DMS 273 treated with DMSO at 0.1 percent for 48 hours (cell line): ENCODE data around the gene CYLD.

ENCODE experiments used
- DNase-seq: peaks from one replicate; lab custom pipeline; 2025; lab: John Stamatoyannopoulos, UW

The CYLD gene

DNA sequence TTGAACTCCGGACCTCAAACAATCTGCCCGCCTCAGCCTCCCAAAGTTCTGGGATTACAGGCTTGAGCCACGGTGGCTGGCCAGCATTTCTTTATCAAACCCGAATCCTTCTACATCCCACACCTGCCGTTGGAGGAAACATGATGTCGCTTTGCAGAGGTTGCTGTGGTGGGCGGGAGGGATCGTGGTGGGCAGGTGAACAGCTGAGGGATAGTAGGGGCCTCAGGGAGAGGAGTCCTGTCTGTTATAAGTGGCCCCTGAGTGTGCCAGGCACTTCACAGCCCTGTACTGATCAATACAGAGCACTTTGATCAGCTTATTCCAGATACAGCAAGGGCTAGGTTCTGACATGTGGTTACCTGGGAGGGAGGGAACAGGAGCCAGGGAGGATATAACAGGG lies 76.5 kb downstream of the CYLD start:
- DNase-seq, result no peak

DNA sequence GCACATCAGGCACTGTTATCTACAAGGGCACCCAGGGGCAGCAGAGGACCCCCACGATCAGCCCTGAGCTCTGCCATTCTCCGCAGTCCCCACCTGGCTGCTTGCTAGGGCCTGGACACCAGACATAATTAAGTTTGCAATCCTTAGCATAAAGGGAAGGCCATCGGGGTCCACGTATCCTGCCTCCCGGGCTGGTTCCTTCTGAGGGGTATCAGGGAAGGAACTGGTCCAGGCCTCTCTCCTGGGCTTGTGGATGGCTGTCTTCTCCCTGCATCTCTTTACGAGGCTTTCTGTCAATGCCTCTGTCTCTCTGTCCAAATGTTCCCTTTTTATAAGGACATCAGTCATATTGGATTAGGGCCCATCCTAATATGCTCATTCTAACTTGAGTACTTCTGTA lies 77.8 kb downstream of the CYLD start:
- DNase-seq, result no peak

DNA sequence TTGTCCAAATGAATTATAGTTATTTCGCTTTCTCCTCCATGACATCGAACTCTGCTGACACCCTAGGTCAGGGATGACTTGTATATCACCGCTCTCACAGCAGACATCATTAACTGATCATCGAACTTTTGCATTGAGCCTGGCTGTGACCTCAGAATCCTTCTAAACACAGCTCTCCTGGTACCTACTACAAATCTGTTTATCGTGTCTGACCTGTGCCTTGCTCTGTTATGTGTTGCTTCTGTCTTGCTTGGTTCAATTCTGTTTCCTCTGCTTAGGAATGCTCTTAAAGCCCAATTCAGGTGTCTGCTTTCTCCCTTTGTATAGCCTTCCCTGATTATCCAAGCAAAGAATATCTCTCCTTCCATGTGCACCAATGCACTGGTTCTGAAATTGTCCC lies 78.3 kb downstream of the CYLD start:
- DNase-seq, result no peak

DNA sequence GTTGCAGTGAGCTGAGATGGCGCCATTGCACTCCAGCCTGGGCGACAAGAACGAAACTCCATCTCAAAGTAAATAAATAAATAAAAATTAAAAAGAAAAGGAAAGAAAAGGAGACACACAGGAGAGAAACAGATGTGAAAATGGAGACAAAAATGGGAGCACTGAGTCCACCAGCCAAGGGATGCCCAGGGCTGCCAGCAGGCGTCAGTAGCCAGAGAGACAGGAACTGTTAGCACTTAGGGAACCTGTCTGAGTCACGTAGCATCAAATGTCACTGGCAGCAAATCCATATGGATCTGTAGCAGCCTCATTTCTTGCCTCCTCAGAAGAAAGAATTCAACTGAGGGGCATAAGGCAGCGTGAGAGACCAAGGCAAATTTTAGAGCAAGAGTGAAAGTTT lies 79.7 kb downstream of the CYLD start:
- no peak for DNase-seq

DNA sequence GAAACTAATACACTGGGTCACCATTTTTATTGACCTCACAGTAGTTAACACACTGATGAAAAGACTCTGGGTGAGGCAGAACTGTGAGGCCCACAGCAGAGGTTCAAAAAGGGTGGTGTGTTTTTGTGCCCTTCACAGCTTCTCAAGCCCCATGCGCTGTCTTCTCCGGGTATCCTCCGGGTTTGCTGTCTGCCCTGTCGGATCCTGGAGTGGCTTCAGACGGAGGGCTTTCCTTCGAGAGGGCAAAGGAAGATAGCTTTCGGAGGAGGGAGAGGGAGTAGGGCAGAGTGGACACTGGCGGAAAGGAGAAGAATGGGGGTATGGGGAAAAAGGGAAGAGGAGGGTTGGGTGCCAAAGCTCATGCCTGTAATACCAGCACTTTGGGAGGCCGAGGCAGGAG lies 80.8 kb downstream of the CYLD start:
- DNase-seq, result no peak

DNA sequence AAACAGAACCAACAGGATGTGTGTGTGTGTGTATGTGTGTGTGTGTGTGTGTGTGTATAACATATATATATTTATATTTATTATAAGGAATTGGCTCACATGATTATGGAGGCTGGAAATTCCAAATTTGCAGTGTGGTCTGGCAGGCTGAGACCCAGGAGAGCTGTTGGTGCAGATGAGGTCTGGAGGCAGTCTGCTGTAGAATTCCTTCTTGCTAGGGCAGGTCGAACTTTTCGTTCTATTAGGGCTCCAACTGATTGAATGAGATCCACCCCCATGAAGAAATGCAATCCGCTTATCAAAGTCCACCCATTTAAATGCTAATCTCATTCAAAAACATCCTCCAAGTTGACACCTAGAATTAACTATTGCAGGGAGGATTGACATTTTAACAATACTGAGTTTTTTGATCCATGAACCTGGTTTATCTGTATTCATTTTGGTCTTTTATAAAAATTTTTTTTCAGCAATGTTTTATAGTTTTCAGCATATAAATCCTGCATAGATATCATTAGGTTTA lies 85.0 kb downstream of the CYLD start:
- no peak for DNase-seq

DNA sequence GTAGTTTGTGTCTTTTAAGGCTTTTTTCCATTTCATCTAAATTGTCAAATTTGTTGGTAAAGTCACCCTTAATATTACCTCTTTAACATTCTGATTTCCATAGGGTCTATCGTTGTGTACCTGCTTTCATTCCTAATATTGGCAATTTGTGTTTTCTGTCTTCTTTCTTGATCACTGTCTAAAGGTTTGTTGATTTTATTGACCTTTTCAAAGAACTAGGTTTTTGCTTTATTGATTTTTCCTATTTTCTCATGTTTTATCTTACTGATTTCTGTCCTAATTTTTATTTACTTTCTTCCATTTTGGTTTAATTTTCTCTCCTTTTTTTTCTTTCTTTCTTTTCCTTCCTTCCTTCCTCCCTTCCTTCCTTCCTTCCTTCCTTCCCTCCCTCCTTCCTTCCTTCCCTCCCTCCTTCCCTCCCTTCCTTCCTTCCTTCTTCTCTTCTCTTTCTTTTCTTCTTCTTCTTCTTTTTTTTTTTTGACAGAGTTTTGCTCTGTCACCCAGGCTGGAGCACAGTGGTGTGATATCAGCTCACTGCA lies 86.3 kb downstream of the CYLD start:
- no peak for DNase-seq

DNA sequence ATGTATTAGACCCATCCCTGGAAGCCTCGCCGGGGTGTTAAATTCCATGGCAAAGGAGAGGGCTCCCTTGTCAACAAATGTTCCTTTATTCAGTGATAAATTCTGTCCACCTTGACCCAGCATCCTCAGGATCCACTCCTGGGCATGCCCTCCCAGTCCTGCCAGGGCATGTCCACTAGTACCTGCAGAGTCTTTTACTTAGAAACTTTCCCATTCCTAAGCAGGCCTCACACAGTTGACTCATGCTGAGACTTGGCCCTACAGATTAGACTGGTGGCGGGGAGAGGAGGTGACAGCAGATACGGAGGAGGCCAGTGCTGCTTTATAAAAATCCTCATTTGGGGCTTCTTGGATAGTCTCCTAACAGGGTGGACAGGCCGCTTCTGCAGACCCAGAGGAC lies 88.8 kb downstream of the CYLD start:
- DNase-seq, result no peak

DNA sequence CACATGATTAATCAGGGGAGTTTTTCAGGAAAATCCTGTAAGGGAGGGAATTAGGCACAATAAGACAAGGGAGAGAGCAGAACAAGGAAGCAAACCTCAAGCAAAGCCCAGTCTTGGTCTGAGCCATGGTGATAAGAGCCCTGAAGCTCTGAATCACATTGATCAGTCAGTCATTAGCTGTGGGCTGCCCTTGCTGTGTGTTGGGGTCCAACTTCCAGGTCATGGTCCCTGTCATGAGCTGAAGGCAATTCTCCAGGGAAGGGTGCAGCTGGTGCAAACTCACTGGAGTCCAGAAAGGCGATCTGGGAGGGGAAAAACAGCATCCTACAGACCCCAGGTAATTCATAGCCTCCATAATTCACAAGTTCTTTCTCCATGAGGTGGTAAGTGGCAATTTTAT lies 89.9 kb downstream of the CYLD start:
- no peak for DNase-seq

DNA sequence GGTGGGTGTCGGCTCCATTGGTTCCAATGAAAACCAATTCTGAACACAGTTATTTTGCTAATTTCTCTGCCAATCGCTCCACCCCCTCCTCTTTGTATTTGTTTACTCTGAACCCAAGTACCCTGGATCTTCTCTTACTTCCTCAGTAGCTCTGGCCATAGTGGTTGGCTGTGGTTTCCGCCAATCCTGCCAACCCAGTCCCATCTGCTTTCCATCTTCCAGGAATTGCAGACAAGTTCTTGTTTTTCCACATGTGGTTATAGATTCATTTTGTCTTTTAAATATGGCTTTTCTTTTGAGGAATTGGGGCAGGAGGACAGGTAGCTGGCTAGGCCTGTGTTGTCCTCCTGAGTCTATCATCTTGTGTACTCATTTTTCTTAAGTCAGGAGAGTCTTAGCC lies 92.0 kb downstream of the CYLD start:
- DNase-seq, result no peak

DNA sequence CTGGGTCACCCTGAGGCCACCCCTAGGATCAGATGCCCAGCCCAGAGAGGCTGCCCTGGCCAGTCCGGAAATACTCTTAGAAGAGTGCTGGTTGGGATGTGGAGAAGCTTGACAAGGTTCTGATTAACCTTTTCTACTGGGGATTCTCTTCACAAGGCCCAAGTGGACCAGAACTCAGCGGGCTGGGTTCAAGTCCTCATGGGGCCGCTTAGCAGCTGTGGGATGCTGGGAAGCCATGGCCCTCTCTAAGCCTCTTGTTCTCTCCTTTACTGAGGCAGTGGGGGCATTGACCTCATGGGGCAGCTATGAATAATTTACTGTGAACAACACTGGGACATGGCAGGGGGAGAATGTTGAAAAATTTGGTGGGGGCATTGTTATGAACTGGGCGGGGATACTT lies 92.8 kb downstream of the CYLD start:
- no peak for DNase-seq

DNA sequence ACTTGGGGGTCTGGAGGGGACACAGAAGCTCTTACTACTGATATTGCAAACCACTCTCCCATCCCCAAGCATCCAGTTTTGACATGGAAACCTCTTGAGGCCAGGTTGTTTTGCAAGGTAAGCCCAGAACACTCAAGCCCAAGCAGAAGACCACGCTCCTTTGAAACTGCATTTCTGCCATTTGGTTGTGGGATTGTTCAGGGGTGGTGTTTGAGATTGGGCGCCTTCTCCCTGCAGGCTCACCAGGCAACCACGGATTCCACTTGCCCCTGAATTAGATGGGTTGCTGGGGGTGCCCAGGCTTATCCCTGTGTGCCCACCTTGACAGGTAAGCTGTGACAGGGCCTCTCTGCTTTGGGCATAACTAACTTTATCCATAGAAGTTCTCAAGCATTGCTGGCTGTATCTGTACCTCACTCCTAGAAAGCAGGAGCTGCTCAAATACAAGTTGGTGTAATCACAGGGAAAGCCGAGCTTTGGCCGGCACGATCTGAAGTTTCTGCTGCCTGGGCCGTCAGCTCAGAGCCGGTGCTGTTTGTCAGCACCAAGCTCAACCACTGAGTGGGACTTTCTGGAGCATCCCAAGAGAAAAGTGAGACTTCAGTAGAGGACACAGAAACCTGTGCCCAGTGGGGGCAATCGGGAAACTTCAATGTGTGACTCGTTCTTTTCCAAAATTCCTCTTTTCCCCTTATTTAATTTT lies 93.6 kb downstream of the CYLD start:
- DNase-seq, result no peak

DNA sequence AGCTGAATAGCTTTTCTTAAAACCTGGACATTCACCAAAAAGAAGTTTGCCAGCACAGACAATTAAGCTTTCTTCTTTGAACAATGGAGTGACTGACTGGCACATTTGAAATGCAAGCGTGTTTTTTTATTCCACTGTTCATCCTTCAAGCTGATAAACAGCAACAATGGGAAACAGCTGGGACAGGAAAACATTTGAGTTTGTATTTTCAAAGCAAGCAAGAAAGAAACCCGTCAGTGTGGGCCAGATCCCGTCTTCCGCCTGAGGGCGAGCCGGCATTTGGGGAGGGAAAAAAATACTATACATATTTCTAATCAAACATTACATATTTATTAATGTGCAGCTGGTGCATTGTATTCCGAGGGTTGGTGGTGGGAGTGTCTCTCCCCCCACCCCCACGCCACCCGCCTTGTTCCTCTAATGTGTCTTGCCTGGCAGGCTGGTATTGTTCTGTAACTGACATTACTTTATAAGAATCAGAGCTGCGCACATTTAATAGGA lies 94.3 kb downstream of the CYLD start:
- DNase-seq, result no peak

DNA sequence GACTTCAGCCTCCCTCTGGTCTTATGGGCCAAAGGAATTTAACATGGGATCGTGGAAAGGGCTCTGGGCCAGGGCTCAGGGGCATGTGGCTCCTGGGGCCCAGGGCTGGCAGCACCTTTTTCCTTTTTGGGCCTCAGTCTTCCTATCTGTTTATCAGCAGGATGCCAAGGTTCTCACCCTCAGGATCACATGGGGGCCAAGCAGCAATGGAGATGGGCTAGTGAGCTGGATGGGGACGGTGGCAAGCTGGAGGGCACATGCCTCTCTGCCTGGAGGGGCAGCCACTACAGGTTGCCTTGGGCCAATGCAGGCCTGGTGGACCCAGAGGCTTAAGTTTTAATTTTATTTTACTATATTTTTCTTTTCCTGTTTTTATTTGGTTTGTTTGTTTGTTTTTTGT lies 95.4 kb downstream of the CYLD start:
- DNase-seq, result no peak

DNA sequence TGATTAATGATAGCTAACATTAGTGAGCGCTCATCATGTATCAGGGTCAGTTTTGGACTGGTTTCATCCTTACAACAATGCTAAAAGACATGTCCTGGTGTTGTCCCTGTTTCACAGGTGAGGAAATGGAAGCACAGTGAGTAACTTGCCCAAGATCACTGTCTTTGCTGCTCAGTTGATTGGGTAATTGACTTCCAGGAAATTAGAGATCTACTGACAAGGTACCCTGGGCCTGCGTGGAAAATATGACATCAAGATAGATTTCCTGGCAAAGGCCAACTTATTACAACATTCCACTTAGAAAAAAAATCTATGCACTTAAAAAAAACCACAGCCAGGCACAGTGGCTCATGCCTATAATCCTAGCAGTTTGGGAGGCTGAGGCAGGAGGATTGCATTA lies 96.3 kb downstream of the CYLD start:
- no peak for DNase-seq

DNA sequence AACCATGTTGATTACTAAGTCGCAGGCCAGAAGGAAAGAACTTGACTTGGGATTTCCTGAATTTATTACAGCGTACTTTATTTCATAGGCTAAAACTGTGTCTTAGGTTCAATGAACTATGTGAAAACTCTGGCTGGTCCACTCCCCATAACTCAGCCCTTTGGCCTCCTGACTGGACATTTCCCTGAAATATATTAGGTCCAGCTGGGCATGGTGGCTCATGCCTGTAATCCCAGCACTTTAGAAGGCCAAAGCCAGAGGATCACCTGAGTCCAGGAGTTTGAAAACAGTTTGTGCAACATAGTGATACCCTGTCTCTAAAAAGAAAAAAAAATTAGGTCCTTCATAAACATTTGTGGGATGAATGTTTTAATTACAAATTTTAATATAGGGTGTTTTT lies 97.0 kb downstream of the CYLD start:
- no peak for DNase-seq

DNA sequence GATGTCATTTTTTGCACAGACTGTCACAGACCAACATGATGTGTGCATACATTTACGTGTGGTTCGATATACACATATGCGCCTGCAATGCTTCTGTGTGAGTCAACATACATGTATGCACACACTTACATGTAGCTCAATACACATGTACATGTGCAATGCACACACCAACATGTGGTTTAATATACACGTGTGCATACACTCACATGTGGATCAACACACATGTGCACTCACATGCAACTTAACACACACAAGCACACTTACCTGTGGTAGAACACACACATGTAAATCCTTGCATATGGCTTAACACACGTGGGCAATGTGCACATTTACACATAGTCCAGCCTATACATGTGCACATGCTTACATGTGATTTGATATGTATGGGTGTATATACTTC lies 97.5 kb downstream of the CYLD start:
- DNase-seq, result no peak

DNA sequence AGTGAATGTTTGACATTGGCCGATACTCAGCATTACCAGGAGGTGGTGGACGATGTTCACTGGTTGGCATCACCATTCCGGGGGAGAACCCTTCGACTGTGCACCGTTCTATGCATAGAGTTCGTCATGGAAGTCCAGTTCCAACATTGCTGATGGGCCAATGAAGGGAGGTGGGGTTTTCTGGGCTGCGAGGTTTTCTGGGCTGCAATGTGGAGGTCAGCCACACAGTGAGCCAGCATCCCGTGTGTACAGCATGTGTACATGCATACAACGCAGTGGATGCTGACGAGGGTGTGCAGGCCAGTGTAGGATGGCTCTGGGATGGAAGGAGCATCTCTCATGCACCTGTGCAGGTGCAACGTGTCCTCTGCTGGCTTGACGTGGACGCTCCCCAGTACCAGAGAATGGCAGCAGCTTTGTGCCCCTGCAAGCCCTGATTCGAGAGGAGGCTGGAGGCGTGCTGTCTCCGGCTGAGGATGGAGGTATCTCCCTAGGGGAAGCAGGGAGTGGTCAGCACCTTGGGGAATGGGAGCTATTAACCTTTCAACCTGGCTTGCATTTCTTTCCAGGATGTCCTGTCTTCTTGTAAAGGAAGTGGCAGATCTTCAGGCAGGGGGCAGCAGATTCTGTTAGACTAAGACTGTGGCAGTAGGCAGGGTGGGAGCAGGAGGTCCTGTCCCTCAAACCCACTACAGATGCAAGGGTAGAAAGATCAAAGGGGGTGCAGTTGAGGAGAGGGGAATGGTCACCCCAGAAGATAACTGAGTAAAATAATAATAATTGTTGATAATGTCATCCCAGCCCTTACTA lies 98.2 kb downstream of the CYLD start:
- DNase-seq, result no peak

DNA sequence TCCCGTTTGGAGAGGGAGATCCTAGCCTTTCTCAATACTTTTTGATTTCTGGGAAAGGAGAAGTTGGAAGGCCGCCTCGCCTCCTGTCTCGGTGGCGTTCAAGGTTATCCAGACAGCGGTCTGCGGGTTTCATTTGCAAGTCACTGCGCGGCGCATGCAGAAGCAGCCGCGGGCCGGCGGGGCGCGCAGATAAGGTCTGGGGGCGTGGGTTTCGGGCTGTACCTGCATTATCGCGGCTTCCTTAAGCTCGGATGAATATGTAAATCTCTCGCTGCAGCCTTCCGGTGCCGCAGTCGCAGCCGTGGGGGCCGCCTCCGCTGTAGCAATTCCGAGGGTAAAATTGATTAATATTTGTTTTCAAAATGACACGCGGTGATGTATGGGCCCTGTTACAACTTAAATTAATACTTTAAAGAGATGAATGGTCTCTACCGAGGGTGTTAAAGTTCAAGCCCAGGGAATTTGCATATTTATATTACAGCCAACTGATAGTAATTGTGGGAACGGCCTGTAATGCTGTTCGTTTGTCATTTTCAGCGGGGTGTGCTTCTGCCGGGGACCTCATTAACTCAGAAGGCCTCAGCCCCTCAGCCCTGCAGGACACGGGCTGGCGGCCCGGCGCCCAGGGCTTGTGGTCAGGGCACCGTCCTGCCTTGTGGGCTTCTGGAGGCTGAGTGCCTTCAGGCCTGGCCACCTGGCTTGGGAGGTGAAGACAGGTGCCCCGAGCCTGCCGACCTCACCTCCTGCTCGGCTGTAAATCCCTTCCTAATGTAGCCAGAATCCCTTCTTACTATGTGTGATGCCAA lies 99.4 kb downstream of the CYLD start:
- DNase-seq, result no peak

DNA sequence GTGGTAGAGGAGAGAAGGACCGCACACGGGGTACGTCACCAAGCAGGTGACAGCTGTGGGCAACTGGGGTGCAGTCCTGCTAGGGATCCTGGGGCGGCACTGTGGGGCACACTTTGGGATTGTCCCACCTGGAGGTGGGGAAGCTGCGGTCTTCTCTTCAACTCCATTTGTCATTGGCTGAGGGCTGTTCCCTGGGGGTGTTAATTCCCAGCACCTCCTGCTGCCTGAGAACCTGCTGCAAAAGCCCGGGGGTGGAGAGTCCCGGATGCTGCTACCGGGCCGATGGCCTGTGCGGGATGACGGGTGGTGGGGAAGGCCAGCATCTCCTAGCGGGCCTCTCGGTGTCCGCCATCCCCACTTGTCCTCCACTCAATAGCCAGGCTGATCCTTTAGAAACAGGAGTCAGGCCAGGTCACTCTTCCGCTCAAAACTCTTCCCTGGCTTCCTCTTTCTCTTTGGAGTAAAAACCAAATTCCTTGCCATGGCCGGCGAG lies 100.2 kb downstream of the CYLD start:
- no peak for DNase-seq

DNA sequence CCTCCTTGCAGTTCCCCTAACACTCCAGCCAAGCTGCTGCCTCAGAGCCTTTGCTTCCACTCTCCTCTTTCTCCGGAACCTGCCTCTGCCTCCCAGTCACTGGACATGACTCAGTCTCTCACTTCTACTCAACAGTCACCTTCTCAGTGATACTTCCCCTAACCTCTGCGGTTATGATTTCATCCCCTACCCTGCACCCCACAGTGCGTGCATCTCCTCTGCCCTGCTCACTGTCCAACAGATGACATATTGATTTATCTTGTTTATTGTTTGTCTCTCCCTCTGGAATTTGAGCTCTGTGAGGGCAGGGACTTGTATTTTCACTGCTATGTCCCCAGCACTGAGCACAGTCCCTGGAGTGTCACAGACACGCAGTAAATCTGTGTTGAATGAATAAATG lies 100.7 kb downstream of the CYLD start:
- DNase-seq, result no peak

DNA sequence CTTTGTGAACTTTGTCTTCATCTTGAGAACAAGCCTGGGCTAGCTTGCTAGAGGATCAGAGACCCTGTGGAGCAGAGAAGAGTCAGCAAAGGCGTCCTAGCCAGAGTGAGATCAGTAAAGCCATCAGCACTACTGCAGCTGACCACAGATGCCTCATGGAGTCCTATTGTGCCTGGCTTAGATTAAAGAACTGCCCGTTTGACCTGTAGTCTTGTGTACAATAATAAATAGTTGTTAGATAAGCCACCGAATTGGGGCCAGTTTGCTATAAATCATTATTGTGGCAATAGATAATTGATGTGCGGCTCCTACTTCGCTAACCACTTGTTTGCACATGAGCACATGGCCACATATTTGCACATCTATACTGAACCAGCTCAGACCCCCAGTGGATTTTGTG lies 103.0 kb downstream of the CYLD start:
- no peak for DNase-seq
